Panc1 (cell line): ENCODE results near the gene NFKBIL1. TPM values are rescaled to one million over a fixed set of nuclear protein-coding genes. Genes with fewer than 3 reads are reported as not detected.

ENCODE experiments used
- ATAC-seq: fragments of 200-7000 bp; cut with Tn5 transposase; 2 replicates; pipeline ENCODE4 v1.9.1; 2020; ENCODE audit warnings: mild to moderate bottlenecking, moderate library complexity
- BruUV-seq: library from RNA; stranded (reverse); fragments of 400-500 nt; replicated peaks from 2 replicates; lab custom pipeline; 2021; lab: Mats Ljungman, UMichigan
- CTCF ChIA-PET: fragments of 300-600 bp; sonication (Branson Sonifier 250); formaldehyde crosslinking; loops from one replicate; lab custom pipeline; 2022; ENCODE audit warnings: antibody characterized with exemption; lab: Charles Lee
- POLR2A ChIA-PET: fragments of 300-600 bp; sonication (Branson Sonifier 250); formaldehyde crosslinking; loops from one replicate; lab custom pipeline; 2022; ENCODE audit warnings: antibody characterized with exemption; lab: Charles Lee
- DNase-seq: peaks from one replicate; pipeline ENCODE4 v3.0.0-alpha.2; 2010; ENCODE audit warnings: low read depth, low spot score
- H3K27ac ChIP-seq: 2 replicates; pipeline ENCODE4 v1.5.1; 2011; ENCODE audit warnings: mild to moderate bottlenecking, low read length, inconsistent platforms
- H3K27me3 ChIP-seq: fragments of 200-500 bp; sonication (Bioruptor generic); 2 replicates; pipeline ENCODE4 v1.6.0; 2014; ENCODE audit warnings: low read length, inconsistent platforms; ENCODE audit not compliant: control insufficient read depth, insufficient read depth
- H3K36me3 ChIP-seq: fragments of 200-500 bp; sonication (Bioruptor generic); 2 replicates; pipeline ENCODE4 v1.5.1; 2014; ENCODE audit warnings: inconsistent platforms, mild to moderate bottlenecking, low read length, moderate library complexity; ENCODE audit not compliant: control insufficient read depth, insufficient read depth
- H3K4me1 ChIP-seq: 2 replicates; pipeline ENCODE4 v1.5.1; 2011; ENCODE audit warnings: inconsistent platforms, mild to moderate bottlenecking, low read length, moderate library complexity; ENCODE audit not compliant: control insufficient read depth, insufficient read depth
- H3K4me3 ChIP-seq, 2 experiments: 2 replicates each; pipeline ENCODE4 v1.5.1; 2011 to 2012; ENCODE audit warnings: low read depth in 2 of 2, low read length in 2 of 2, mild to moderate bottlenecking in 2 of 2, inconsistent platforms in 1 of 2, moderate library complexity in 1 of 2
- H3K9me3 ChIP-seq: fragments of 200-500 bp; sonication (Bioruptor generic); 2 replicates; pipeline ENCODE4 v1.5.1; 2014; ENCODE audit warnings: low read depth, mild to moderate bottlenecking, inconsistent platforms, low read length, moderate library complexity; ENCODE audit not compliant: control insufficient read depth, insufficient read depth
- POLR2AphosphoS5 ChIP-seq: IDR thresholded peaks from 2 replicates; pipeline ENCODE4 v1.6.1; 2012; ENCODE audit warnings: mild to moderate bottlenecking, low read depth, low read length, moderate library complexity
- REST ChIP-seq, 2 experiments: IDR thresholded peaks; 2 replicates each; pipeline ENCODE4 v1.6.1; 2011 to 2012; ENCODE audit warnings: low read depth in 2 of 2, control low read depth in 1 of 2, low read length in 1 of 2, mild to moderate bottlenecking in 1 of 2, moderate library complexity in 1 of 2; ENCODE audit not compliant: insufficient read depth in 1 of 2
- SIN3A ChIP-seq: IDR thresholded peaks from 2 replicates; pipeline ENCODE4 v1.6.1; 2012; ENCODE audit warnings: low read depth, mild to moderate bottlenecking, low read length, moderate library complexity, borderline replicate concordance; ENCODE audit not compliant: insufficient read depth
- TCF7L2 ChIP-seq: IDR thresholded peaks from 2 replicates; pipeline ENCODE4 v1.6.1; 2011; ENCODE audit warnings: mild to moderate bottlenecking, low read depth, low read length, inconsistent platforms
- in situ Hi-C: cut with HindIII; loops from 2 replicates; pipeline ENCODE4 v1.10.0; 2016; ENCODE audit warnings: low sequenced_read_pairs, low pct_unique_long_range_greater_than_20kb
- intact Hi-C: fragments of 100-400 bp; cut with micrococcal nuclease; formaldehyde crosslinking; loops from one replicate; pipeline ENCODE4 v1.10.0; 2022; ENCODE audit not compliant: unreplicated experiment
- total RNA-seq: library from RNA; stranded (reverse); gene quantifications from one replicate; pipeline ENCODE4 v1.2.1, GENCODE V29; 2021; ENCODE audit not compliant: unreplicated experiment
- TF ChIP-seq, protein P1 (sequence below): fragments of 450-650 bp; IDR thresholded peaks from 2 replicates; pipeline ENCODE4 v1.5.1; 2017; ENCODE audit warnings: mild to moderate bottlenecking

The NFKBIL1 gene
- total RNA-seq, 1 experiment from 2014 or later: 27.9 TPM

DNA sequence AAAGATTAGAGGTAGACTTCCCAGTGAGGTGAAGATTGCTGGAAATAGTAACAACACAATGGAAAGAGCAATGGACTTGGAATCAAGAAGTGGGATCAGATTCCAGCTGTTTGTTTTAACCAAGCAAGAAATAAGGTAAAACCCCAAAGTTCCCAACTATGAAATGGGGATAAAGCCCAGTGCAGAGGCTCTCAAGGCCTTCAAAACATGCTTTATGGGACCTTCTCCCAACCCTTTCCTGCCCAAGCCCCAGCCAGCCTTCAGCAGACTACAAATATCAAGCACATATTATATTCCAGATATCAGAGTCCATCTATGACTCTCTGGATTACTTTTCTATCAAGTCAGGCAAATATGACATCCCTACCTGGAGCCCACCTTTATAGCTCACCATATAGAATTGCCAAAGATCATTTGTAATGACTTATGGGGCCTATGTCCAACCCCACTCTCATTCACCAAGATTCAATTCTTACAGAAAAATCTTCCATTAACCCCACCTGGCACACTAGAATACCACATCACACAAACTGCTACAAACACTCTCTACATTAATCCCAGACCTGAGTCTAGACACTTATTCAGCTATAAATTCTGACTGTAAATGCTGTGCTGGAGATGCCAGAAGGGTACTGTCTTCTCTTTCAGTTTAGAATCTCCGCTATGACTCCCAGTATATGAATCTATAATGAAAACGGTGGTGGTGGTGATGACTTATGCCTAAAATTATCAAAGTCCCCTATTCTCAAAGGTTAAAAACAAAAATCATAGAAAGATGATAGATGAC lies 11.7 kb upstream of the NFKBIL1 start:
- Histone ChIP-seq H3K27ac (no peak overlapping the region), H3K4me1 (peaks cover 14% of the 10 kb centered on the region), H3K36me3 (peaks cover 49% of the 10 kb centered on the region), H3K4me3 (no peak overlapping the region), H3K27me3 (no peaks in the 10 kb centered on the region), H3K9me3 (no peaks in the 10 kb centered on the region)
- POLR2A ChIA-PET: interaction anchor here (0.9 kb wide), 1 partner anchor 38 kb away, joined by 3 read pairs; no protein-coding TSS in a partner anchor
- DNase-seq: no peak
- intact Hi-C loops (no loop called here), in situ Hi-C loops (no loop called here)
- CTCF ChIA-PET: interaction anchor here (0.6 kb wide), 2 partner anchors 45 to 85 kb away, joined by 3 to 6 read pairs; no protein-coding TSS in a partner anchor
- no peak for ATAC-seq
- TF ChIP-seq REST (IDR thresholded peaks at IDR 0.05; ENCODE audit: insufficient read depth in 1 of 2, low read depth in 2 of 2, low read length in 1 of 2): no peak
- TF ChIP-seq TCF7L2: no peak
- no peak for TF ChIP-seq POLR2AphosphoS5
- TF ChIP-seq, protein P1, sequence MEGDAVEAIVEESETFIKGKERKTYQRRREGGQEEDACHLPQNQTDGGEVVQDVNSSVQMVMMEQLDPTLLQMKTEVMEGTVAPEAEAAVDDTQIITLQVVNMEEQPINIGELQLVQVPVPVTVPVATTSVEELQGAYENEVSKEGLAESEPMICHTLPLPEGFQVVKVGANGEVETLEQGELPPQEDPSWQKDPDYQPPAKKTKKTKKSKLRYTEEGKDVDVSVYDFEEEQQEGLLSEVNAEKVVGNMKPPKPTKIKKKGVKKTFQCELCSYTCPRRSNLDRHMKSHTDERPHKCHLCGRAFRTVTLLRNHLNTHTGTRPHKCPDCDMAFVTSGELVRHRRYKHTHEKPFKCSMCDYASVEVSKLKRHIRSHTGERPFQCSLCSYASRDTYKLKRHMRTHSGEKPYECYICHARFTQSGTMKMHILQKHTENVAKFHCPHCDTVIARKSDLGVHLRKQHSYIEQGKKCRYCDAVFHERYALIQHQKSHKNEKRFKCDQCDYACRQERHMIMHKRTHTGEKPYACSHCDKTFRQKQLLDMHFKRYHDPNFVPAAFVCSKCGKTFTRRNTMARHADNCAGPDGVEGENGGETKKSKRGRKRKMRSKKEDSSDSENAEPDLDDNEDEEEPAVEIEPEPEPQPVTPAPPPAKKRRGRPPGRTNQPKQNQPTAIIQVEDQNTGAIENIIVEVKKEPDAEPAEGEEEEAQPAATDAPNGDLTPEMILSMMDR: no peak
- BruUV-seq: no TSS peak

- Histone ChIP-seq H3K9me3 (no peaks in the 10 kb centered on the region), H3K4me1 (peaks cover 19% of the 10 kb centered on the region), H3K27ac (no peak overlapping the region; the same call in 1 of the 2 replicates), H3K27me3 (no peaks in the 10 kb centered on the region), H3K4me3 (peak overlapping the region; percentile 54 to 98), H3K36me3 (peaks cover 39% of the 10 kb centered on the region)
- CTCF ChIA-PET: no interaction called here
- POLR2A ChIA-PET: interaction anchor here (0.5 kb wide), 1 partner anchor 20 kb away, joined by 4 read pairs; no protein-coding TSS in a partner anchor
- DNase-seq (no peak), ATAC-seq (no peak)
- BruUV-seq: no TSS peak
- TF ChIP-seq, protein P1: no peak
- TF ChIP-seq TCF7L2 (no peak), REST (IDR thresholded peaks at IDR 0.05; ENCODE audit: insufficient read depth in 1 of 2, low read depth in 2 of 2, low read length in 1 of 2) (no peak), POLR2AphosphoS5 (no peak), SIN3A (no peak)
- in situ Hi-C loops: no loop called here
- intact Hi-C loops: no loop called here
Observed at GRCh38 chr6:31538805-31539400, 8.5 kb upstream of the NFKBIL1 start.
